IMR-90 (cell line): ENCODE results near the gene CLEC2D. TPM values are rescaled to one million over a fixed set of nuclear protein-coding genes. Genes with fewer than 3 reads are reported as not detected.

Source experiments
- ATAC-seq: fragments of 200-7000 bp; cut with Tn5 transposase; 2 replicates; pipeline ENCODE4 v1.9.1; 2020; ENCODE audit warnings: low read depth, mild to moderate bottlenecking, moderate library complexity
- BruUV-seq: library from RNA; stranded (reverse); fragments of 400-500 nt; replicated peaks from 2 replicates; lab custom pipeline; 2021; lab: Mats Ljungman, UMichigan
- CTCF ChIA-PET: fragments of 300-600 bp; formaldehyde crosslinking; extraction: SDS; loops from one replicate; lab custom pipeline; 2021; ENCODE audit warnings: antibody characterized with exemption; lab: Yijun Ruan, JAX
- POLR2A ChIA-PET: fragments of 300-600 bp; sonication (Branson Sonifier 250); formaldehyde crosslinking; loops from one replicate; lab custom pipeline; 2022; ENCODE audit warnings: antibody characterized with exemption; ENCODE audit not compliant: unreplicated experiment; lab: Charles Lee
- DNase-seq: peaks from one replicate; pipeline ENCODE4 v3.0.0; 2013
- H2AFZ ChIP-seq: replicated peaks from 2 replicates; pipeline ENCODE3; 2013; ENCODE audit warnings: low read length, mild to moderate bottlenecking; ENCODE audit not compliant: poor library complexity
- H2AK5ac ChIP-seq: 2 replicates; pipeline ENCODE4 v1.6.1; 2013; ENCODE audit warnings: low read depth, low read length, inconsistent platforms
- H2AK9ac ChIP-seq: replicated peaks from 2 replicates; pipeline ENCODE3; 2013; ENCODE audit warnings: mild to moderate bottlenecking, low read depth, low read length, moderate library complexity; ENCODE audit not compliant: poor library complexity
- H2BK120ac ChIP-seq: 2 replicates; pipeline ENCODE4 v1.6.1; 2013; ENCODE audit warnings: low read depth, low read length, inconsistent platforms
- H2BK15ac ChIP-seq: 3 replicates; pipeline ENCODE4 v1.6.1; 2013; ENCODE audit warnings: low read depth, low read length, inconsistent platforms
- H2BK20ac ChIP-seq: 2 replicates; pipeline ENCODE4 v1.6.1; 2013; ENCODE audit warnings: low read depth, mild to moderate bottlenecking, inconsistent platforms, low read length, moderate library complexity
- H2BK5ac ChIP-seq: 2 replicates; pipeline ENCODE4 v1.6.1; 2013; ENCODE audit warnings: mild to moderate bottlenecking, low read depth, low read length, inconsistent platforms; ENCODE audit not compliant: poor library complexity, severe bottlenecking
- H3K14ac ChIP-seq: replicated peaks from 2 replicates; pipeline ENCODE4 v1.6.1; 2013; ENCODE audit warnings: low read depth, low read length, inconsistent platforms
- H3K18ac ChIP-seq: 2 replicates; pipeline ENCODE4 v1.6.1; 2013; ENCODE audit warnings: low read depth, low read length, control low read depth
- H3K23ac ChIP-seq: 2 replicates; pipeline ENCODE4 v1.6.1; 2013; ENCODE audit warnings: low read depth, low read length, inconsistent platforms
- H3K27ac ChIP-seq: 2 replicates; pipeline ENCODE4 v1.5.1; 2013; ENCODE audit warnings: mild to moderate bottlenecking, control low read depth, low read length; ENCODE audit not compliant: insufficient read depth
- H3K27me3 ChIP-seq: 2 replicates; pipeline ENCODE4 v1.6.1; 2013; ENCODE audit warnings: low read length; ENCODE audit not compliant: control insufficient read depth, insufficient read depth
- H3K36me3 ChIP-seq: 2 replicates; pipeline ENCODE4 v1.6.1; 2013; ENCODE audit warnings: low read length, mixed read lengths; ENCODE audit not compliant: control insufficient read depth, insufficient read depth
- H3K4ac ChIP-seq: 2 replicates; pipeline ENCODE4 v1.6.1; 2013; ENCODE audit warnings: low read depth, low read length, inconsistent platforms
- H3K4me1 ChIP-seq: 2 replicates; pipeline ENCODE4 v1.6.1; 2013; ENCODE audit warnings: low read length, mixed read lengths; ENCODE audit not compliant: control insufficient read depth, insufficient read depth
- H3K4me2 ChIP-seq: 2 replicates; pipeline ENCODE4 v1.6.1; 2013; ENCODE audit warnings: low read depth, mild to moderate bottlenecking, control low read depth, low read length, moderate library complexity
- H3K4me3 ChIP-seq: 2 replicates; pipeline ENCODE4 v1.5.1; 2013; ENCODE audit warnings: low read depth, mild to moderate bottlenecking, control low read depth, low read length, moderate library complexity; ENCODE audit not compliant: insufficient read depth
- H3K56ac ChIP-seq: 2 replicates; pipeline ENCODE4 v1.6.1; 2013; ENCODE audit warnings: low read length, inconsistent platforms; ENCODE audit not compliant: insufficient read depth; ENCODE audit errors: extremely low read depth
- H3K79me1 ChIP-seq, 2 experiments: 2 replicates each; pipeline ENCODE4 v1.6.1; 2013; ENCODE audit warnings: low read length in 2 of 2, inconsistent platforms in 1 of 2, low read depth in 1 of 2
- H3K9ac ChIP-seq: 2 replicates; pipeline ENCODE4 v1.6.1; 2013; ENCODE audit warnings: low read depth, low read length, control low read depth
- H3K9me1 ChIP-seq: 2 replicates; pipeline ENCODE4 v1.6.1; 2013; ENCODE audit warnings: low read length, inconsistent platforms; ENCODE audit not compliant: insufficient read depth
- H3K9me3 ChIP-seq: 2 replicates; pipeline ENCODE4 v1.6.1; 2013; ENCODE audit warnings: low read length; ENCODE audit not compliant: control insufficient read depth, insufficient read depth
- H4K20me1 ChIP-seq: 2 replicates; pipeline ENCODE4 v1.6.1; 2013; ENCODE audit warnings: low read length, inconsistent platforms; ENCODE audit not compliant: insufficient read depth
- H4K5ac ChIP-seq: 2 replicates; pipeline ENCODE4 v1.6.1; 2013; ENCODE audit warnings: mild to moderate bottlenecking, low read depth, low read length, control low read depth
- H4K8ac ChIP-seq, 2 experiments: 2 replicates each; pipeline ENCODE4 v1.6.1; 2013; ENCODE audit warnings: low read depth in 2 of 2, low read length in 2 of 2, control low read depth in 1 of 2, inconsistent platforms in 1 of 2
- H4K91ac ChIP-seq: 2 replicates; pipeline ENCODE4 v1.6.1; 2013; ENCODE audit warnings: low read depth, low read length, inconsistent platforms; ENCODE audit not compliant: insufficient read depth
- CEBPB ChIP-seq: IDR thresholded peaks from 2 replicates; pipeline ENCODE4 v1.6.1; 2012; ENCODE audit warnings: low read depth, low read length, improper control_type of control experiment
- SMC3 ChIP-seq: fragments of 150-350 bp; IDR thresholded peaks from 2 replicates; pipeline ENCODE4 v1.6.1; 2016; ENCODE audit warnings: low read depth, mild to moderate bottlenecking, antibody characterized with exemption, low read length, moderate library complexity
- WGBS, 2 experiments: methylation state at CpG; one replicate each; pipeline versions ENCODE4 v1.1.5 to v1.1.7; 2013; ENCODE audit warnings: missing lambda C conversion rate in 2 of 2; ENCODE audit not compliant: insufficient read length in 1 of 2; ENCODE audit errors: extremely low coverage in 2 of 2; 5-methylcytosine and 5-hydroxymethylcytosine counted together
- dilution Hi-C: fragments of 300-500 bp; cut with HindIII; formaldehyde crosslinking; loops from one replicate; pipeline ENCODE4 v1.14.3; 2018; ENCODE audit warnings: low sequenced_read_pairs; ENCODE audit not compliant: unreplicated experiment
- in situ Hi-C: fragments of 300-500 bp; cut with MboI; formaldehyde crosslinking; loops from 3 replicates; pipeline ENCODE4 v1.14.3; 2019; ENCODE audit warnings: low sequenced_read_pairs, inconsistent platforms, mixed read lengths
- intact Hi-C: fragments of 100-400 bp; cut with micrococcal nuclease; formaldehyde crosslinking; loops from 2 replicates; pipeline ENCODE4 v1.10.0; 2022
- polyA plus RNA-seq, 3 experiments: library from polyadenylated mRNA; depleted of rRNA; stranded (reverse); fragments of >200 nt; gene quantifications; 2 replicates each; pipeline ENCODE4 v1.2.3, GENCODE V29; 2012; ENCODE audit warnings: low replicate concordance in 1 of 3
- total RNA-seq: library from RNA; depleted of rRNA; stranded (reverse); fragments of >200 nt; gene quantifications from 2 replicates; pipeline ENCODE4 v1.2.3, GENCODE V29; 2012

Gene CLEC2D
- total and polyA plus RNA-seq, 2 of the 4 experiments (the other 2 are of a cell fraction) = 0.72 to 1.2 TPM

GRCh38 chr12:9725213-9725870 lies 55.8 kb downstream of the CLEC2D start:
- no TSS peak for BruUV-seq
- no peak overlapping the region for H2BK120ac ChIP-seq
- no peak overlapping the region for H3K4me2 ChIP-seq
- no peak overlapping the region for H4K8ac ChIP-seq
- in situ Hi-C loops = no loop called here
- ATAC-seq (no peak), DNase-seq (no peak)
- no peak overlapping the region for H3K18ac ChIP-seq
- POLR2A ChIA-PET = no interaction called here
- H3K4me1 ChIP-seq = peaks cover 2% of the 10 kb centered on the region; the same call in 1 of the 2 replicates
- no peaks in the 10 kb centered on the region for H3K9me1 ChIP-seq
- no peaks in the 10 kb centered on the region for H3K79me1 ChIP-seq
- WGBS, 2 experiments = no CpG with 5 or more reads among the region's 2 CpGs
- H3K27ac ChIP-seq = no peak overlapping the region
- no peak overlapping the region for H2AK9ac ChIP-seq
- no peak overlapping the region for H2AFZ ChIP-seq
- no peak overlapping the region for H3K23ac ChIP-seq
- H4K20me1 ChIP-seq = no peaks in the 10 kb centered on the region
- no peak overlapping the region for H3K4me3 ChIP-seq
- no peak for TF ChIP-seq SMC3
- peak; percentile 62 for TF ChIP-seq CEBPB
- no peak overlapping the region for H2AK5ac ChIP-seq
- H3K36me3 ChIP-seq = no peaks in the 10 kb centered on the region
- H3K9me3 ChIP-seq = no peaks in the 10 kb centered on the region
- no peak overlapping the region for H2BK5ac ChIP-seq
- no peak overlapping the region for H4K91ac ChIP-seq
- H3K9ac ChIP-seq = no peak overlapping the region
- H3K56ac ChIP-seq = no peak overlapping the region
- no peak overlapping the region for H3K14ac ChIP-seq
- no peak overlapping the region for H4K5ac ChIP-seq
- intact Hi-C loops = no loop called here
- no peaks in the 10 kb centered on the region for H3K27me3 ChIP-seq
- CTCF ChIA-PET = interaction anchor here (0.5 to 4.4 kb wide), 2 partner anchors 17 to 491 kb away, joined by 4 to 14 read pairs; no protein-coding TSS in a partner anchor
- no peak overlapping the region for H2BK20ac ChIP-seq
- H2BK15ac ChIP-seq = no peak overlapping the region
- H3K4ac ChIP-seq = no peak overlapping the region
- dilution Hi-C loops = no loop called here
